Right cardiac atrium (tissue), 5 donors: ENCODE measurements around the gene NOS3. TPM values are rescaled to one million over a fixed set of nuclear protein-coding genes. Genes with fewer than 3 reads are reported as not detected.

ENCODE experiments used
- ATAC-seq, 2 donors: fragments of 200-7000 bp; cut with Tn5 transposase; one replicate each; pipeline versions ENCODE4 v1.8.0 to v1.9.1; 2020; ENCODE audit warnings: moderate library complexity in 2 of 2, mild to moderate bottlenecking in 1 of 2
- DNase-seq, 3 donors: peaks; one replicate each; pipeline ENCODE4 v3.0.0-alpha.2; 2020
- H3K27ac ChIP-seq: one replicate; pipeline ENCODE4 v1.5.1; 2013; ENCODE audit warnings: mild to moderate bottlenecking, low read length, control low read depth, moderate library complexity
- H3K27me3 ChIP-seq: one replicate; pipeline ENCODE4 v1.6.1; 2013; ENCODE audit not compliant: control insufficient read depth, insufficient read depth
- H3K4me1 ChIP-seq: one replicate; pipeline ENCODE4 v1.6.1; 2013; ENCODE audit warnings: low read length; ENCODE audit not compliant: control insufficient read depth, insufficient read depth
- H3K4me3 ChIP-seq: one replicate; pipeline ENCODE4 v1.5.1; 2013; ENCODE audit warnings: low read length, control low read depth
- H3K9me3 ChIP-seq: one replicate; pipeline ENCODE4 v1.6.1; 2013; ENCODE audit warnings: low read length; ENCODE audit not compliant: control insufficient read depth
- WGBS: extraction: QIAGEN DNeasy Blood & Tissue Kit; methylation state at CpG from one replicate; pipeline ENCODE4 v1.1.7; 2013; 5-methylcytosine and 5-hydroxymethylcytosine counted together
- intact Hi-C, 4 donors: fragments of 100-400 bp; cut with DNase I; formaldehyde crosslinking; loops; one replicate each; pipeline versions ENCODE4 v1.11.0 to v1.14.0; 2022 to 2023
- polyA plus RNA-seq: library from polyadenylated mRNA; stranded (reverse); fragments of 200-250 nt; gene quantifications from one replicate; pipeline ENCODE4 v1.2.3, GENCODE V29; 2013
- total RNA-seq, 4 donors: library from RNA; stranded (reverse); fragmentation: NEBNext Ultra II Directional; extraction: Animal tissue kit (Norgen Biotek cat#: 25700); gene quantifications; one replicate each; pipeline ENCODE4 v1.2.1, GENCODE V29; 2021
- donor health status: healthy with polysubstance abuse.
- donor health status: DM: no; HTN: yes; CAD: no.
- donor health status: DM: no; HTN: no; CAD: no.
- donor health status: DM: no; HTN: yes; CAD: no; lungs with severe emphysema.
- donor health status: DM: yes; HTN: yes; CAD: no.

The NOS3 gene
- total and polyA plus RNA-seq, 5 donors: 13.5 to 80.4 (median 21.4) TPM

GRCh38 chr7:150953061-150953997 is 37.5 kb upstream of the NOS3 start:
- H3K9me3 ChIP-seq: no peaks in the 10 kb centered on the region
- DNase-seq (peak in 2 of 3 donors; percentile 49 to 54), ATAC-seq (peak in 1 of 2 donors; percentile 15)
- no peaks in the 10 kb centered on the region for H3K27me3 ChIP-seq
- no peak overlapping the region for H3K4me3 ChIP-seq
- peak overlapping the region; percentile 48 for H3K27ac ChIP-seq
- WGBS: 68% methylated on average over 17 of the region's 17 CpGs
- intact Hi-C loops: loop anchor here in 1 of 4 donors (10.0 kb wide), 1 partner anchor 49 kb away; no protein-coding TSS in a partner anchor
- peaks cover 10% of the 10 kb centered on the region for H3K4me1 ChIP-seq

- Histone ChIP-seq H3K4me3 (no peak overlapping the region), H3K27me3 (no peaks in the 10 kb centered on the region), H3K9me3 (no peaks in the 10 kb centered on the region), H3K27ac (peak overlapping the region; percentile 67), H3K4me1 (peaks cover 10% of the 10 kb centered on the region)
- ATAC-seq (peak in 1 of 2 donors; percentile 3), DNase-seq (peak in 2 of 3 donors; percentile 58 to 65)
- WGBS: 68% methylated on average over 9 of the region's 9 CpGs
- intact Hi-C loops: loop anchor here in 1 of 4 donors (10.0 kb wide), 1 partner anchor 50 kb away; no protein-coding TSS in a partner anchor
Observed at GRCh38 chr7:150954201-150954985, 36.4 kb upstream of the NOS3 start.

GRCh38 chr7:150954986-150955518 is 35.8 kb upstream of the NOS3 start:
- 56% methylated on average over 21 of the region's 21 CpGs for WGBS
- Histone ChIP-seq H3K4me1 (peaks cover 10% of the 10 kb centered on the region), H3K4me3 (no peak overlapping the region), H3K27ac (peak overlapping the region; percentile 67), H3K27me3 (no peaks in the 10 kb centered on the region), H3K9me3 (no peaks in the 10 kb centered on the region)
- peak in 1 of 3 donors; percentile 40 for DNase-seq
- intact Hi-C loops: loop anchor here in 1 of 4 donors (10.0 kb wide), 1 partner anchor 50 kb away; no protein-coding TSS in a partner anchor
- no peak for ATAC-seq

- peak; percentile 55 to 56 for ATAC-seq
- WGBS: 18% methylated on average over 38 of the region's 38 CpGs
- peak; percentile 63 to 91 (median 87) for DNase-seq
- no peaks in the 10 kb centered on the region for H3K9me3 ChIP-seq
- no peaks in the 10 kb centered on the region for H3K27me3 ChIP-seq
- H3K4me1 ChIP-seq: peaks cover 10% of the 10 kb centered on the region
- intact Hi-C loops: loop anchor here in 1 of 4 donors (10.0 kb wide), 1 partner anchor 51 kb away; no protein-coding TSS in a partner anchor
- H3K4me3 ChIP-seq: no peak overlapping the region
- peak overlapping the region; percentile 68 for H3K27ac ChIP-seq
Observed at GRCh38 chr7:150955519-150956394, 35.1 kb upstream of the NOS3 start.

GRCh38 chr7:150956395-150957132 is 34.3 kb upstream of the NOS3 start:
- intact Hi-C loops: loop anchor here in 1 of 4 donors (10.0 kb wide), 1 partner anchor 52 kb away; no protein-coding TSS in a partner anchor
- Histone ChIP-seq H3K27me3 (no peaks in the 10 kb centered on the region), H3K4me3 (no peak overlapping the region), H3K9me3 (no peaks in the 10 kb centered on the region), H3K4me1 (peaks cover 10% of the 10 kb centered on the region), H3K27ac (peak overlapping the region; percentile 54)
- peak in 2 of 3 donors; percentile 24 to 52 for DNase-seq
- no peak for ATAC-seq
- WGBS: 87% methylated on average over 9 of the region's 9 CpGs

- no peak overlapping the region for H3K4me3 ChIP-seq
- ATAC-seq (no peak), DNase-seq (peak in 2 of 3 donors; percentile 51 to 55)
- no peaks in the 10 kb centered on the region for H3K9me3 ChIP-seq
- intact Hi-C loops: loop anchor here in 1 of 4 donors (10.0 kb wide), 1 partner anchor 53 kb away; no protein-coding TSS in a partner anchor
- H3K27ac ChIP-seq: peak overlapping the region; percentile 54
- H3K4me1 ChIP-seq: peaks cover 12% of the 10 kb centered on the region
- no peaks in the 10 kb centered on the region for H3K27me3 ChIP-seq
- WGBS: 76% methylated on average over 26 of the region's 26 CpGs
Observed at GRCh38 chr7:150957133-150958020, 33.4 kb upstream of the NOS3 start.

- Histone ChIP-seq H3K27me3 (no peaks in the 10 kb centered on the region), H3K4me3 (no peak overlapping the region), H3K27ac (peak overlapping the region; percentile 48), H3K9me3 (no peaks in the 10 kb centered on the region), H3K4me1 (peaks cover 12% of the 10 kb centered on the region)
- intact Hi-C loops: loop anchor here in 1 of 4 donors (10.0 kb wide), 1 partner anchor 53 kb away; no protein-coding TSS in a partner anchor
- DNase-seq: peak; percentile 17 to 59 (median 56)
- ATAC-seq: no peak
- 32% methylated on average over 74 of the region's 74 CpGs for WGBS
Observed at GRCh38 chr7:150958062-150958552, 32.7 kb upstream of the NOS3 start.

GRCh38 chr7:150958597-150958996 is 32.2 kb upstream of the NOS3 start:
- intact Hi-C loops: loop anchor here in 1 of 4 donors (10.0 kb wide), 1 partner anchor 54 kb away; no protein-coding TSS in a partner anchor

More at GRCh38 chr7:150958597-150958996, 32.2 kb upstream of the NOS3 start:
- WGBS: 54% methylated on average over 13 of the region's 13 CpGs
- Histone ChIP-seq H3K4me1 (peaks cover 14% of the 10 kb centered on the region), H3K4me3 (no peak overlapping the region), H3K27me3 (no peaks in the 10 kb centered on the region), H3K9me3 (no peaks in the 10 kb centered on the region), H3K27ac (peak overlapping the region; percentile 60)
- peak in 2 of 3 donors; percentile 33 to 79 for DNase-seq
- ATAC-seq: no peak
